PC-9 (cell line): ENCODE results near the gene CEP170B.

ENCODE experiments used
- CTCF ChIP-seq: fragments of 200-600 bp; sonication (generic); conservative IDR thresholded peaks from 2 replicates; pipeline ENCODE4 v1.6.1; 2017; ENCODE audit warnings: mixed run types, antibody characterized with exemption, mild to moderate bottlenecking, moderate library complexity
- EZH2 ChIP-seq: fragments of 200-600 bp; sonication (generic); IDR thresholded peaks from 2 replicates; pipeline ENCODE4 v1.8.0; 2017; ENCODE audit warnings: antibody characterized with exemption, low read depth

- no peak for TF ChIP-seq CTCF
- TF ChIP-seq EZH2, result no peak
These were observed 18.8 kb downstream of the CEP170B start for GRCh38 chr14:104883681-104884361.
